ENCODE measurements around the gene AADACL4.

DNA sequence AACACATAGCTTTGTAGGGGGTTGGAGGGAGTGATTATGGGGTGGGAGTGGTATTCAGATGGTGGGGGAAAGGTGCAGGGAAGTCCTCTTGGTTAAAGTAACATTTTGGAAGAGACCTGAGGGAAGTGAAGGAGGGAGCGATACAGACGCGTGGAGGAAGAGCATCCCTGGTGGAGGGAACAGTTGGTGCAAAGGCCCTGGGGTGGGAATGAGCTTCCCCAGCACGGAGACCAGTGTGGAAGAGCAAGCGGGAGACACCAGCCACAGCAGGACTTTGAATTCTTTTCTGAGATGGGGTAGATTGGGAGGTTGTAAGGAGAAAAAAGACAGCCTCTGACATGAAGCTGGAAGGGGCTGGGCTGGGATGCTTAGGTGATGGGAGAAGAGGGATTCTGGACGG, 49.4 kb upstream of the AADACL4 start:
- TF ChIP-seq POLR2A (IDR thresholded peaks at IDR 0.05) (no peak), CTCF (IDR thresholded peaks at IDR 0.05) (peak in 1 of 4 experiments; percentile 16)

Measured in gastroesophageal sphincter (tissue), 3 donors.